CD4-positive, alpha-beta memory T cell (primary cell): Measurements from ENCODE around the gene CFAP61. TPM values are rescaled to one million over a fixed set of nuclear protein-coding genes. Genes with fewer than 3 reads are reported as not detected.

Experiments
- polyA plus RNA-seq, 2 donors: library from polyadenylated mRNA; unstranded; fragments of 300-500 nt; fragmentation: Illumina TruSeq; gene quantifications; one replicate each; pipeline ENCODE4 v1.2.3, GENCODE V29; 2021
- total RNA-seq, 2 experiments: library from RNA; stranded (reverse); gene quantifications; one replicate each; pipeline ENCODE4 v1.2.3, GENCODE V29; 2021

The CFAP61 gene
- total and polyA plus RNA-seq, 4 experiments from 2014 or later = not detected

Other genes with a start within 250 kb of the CFAP61 start
- gene NAA20, start 35.2 kb upstream of the CFAP61 start, total RNA-seq = 10 to 100 TPM; 32.5 to 33.5 TPM
- 100 to 1,000 TPM in 1 of 2 donors, 10 to 100 TPM in 1; 80.0 to 116 TPM for gene NAA20, start 35.2 kb upstream of the CFAP61 start, polyA plus RNA-seq
- gene CRNKL1, start 66 bp upstream of the CFAP61 start, total RNA-seq = 10 to 100 TPM; 30.0 to 32.9 TPM
- 10 to 100 TPM; 10.4 to 16.1 TPM for gene CRNKL1, start 66 bp upstream of the CFAP61 start, polyA plus RNA-seq